ENCODE results near the gene ZBTB24.

- TF ChIP-seq EZH2 (IDR thresholded peaks at IDR 0.05; ENCODE audit: low read length, missing control alignments) (no peak), CTCF (conservative IDR thresholded peaks at IDR 0.05 in 1 of 2, IDR thresholded peaks at IDR 0.05 in 1 of 2; ENCODE audit: low read depth in 1 of 2, low read length in 2 of 2) (no peak)
Measured at GRCh38 chr6:109506314-109506713, 23.3 kb upstream of the ZBTB24 start.
